ENCODE data around the gene ZNF423.

DNA sequence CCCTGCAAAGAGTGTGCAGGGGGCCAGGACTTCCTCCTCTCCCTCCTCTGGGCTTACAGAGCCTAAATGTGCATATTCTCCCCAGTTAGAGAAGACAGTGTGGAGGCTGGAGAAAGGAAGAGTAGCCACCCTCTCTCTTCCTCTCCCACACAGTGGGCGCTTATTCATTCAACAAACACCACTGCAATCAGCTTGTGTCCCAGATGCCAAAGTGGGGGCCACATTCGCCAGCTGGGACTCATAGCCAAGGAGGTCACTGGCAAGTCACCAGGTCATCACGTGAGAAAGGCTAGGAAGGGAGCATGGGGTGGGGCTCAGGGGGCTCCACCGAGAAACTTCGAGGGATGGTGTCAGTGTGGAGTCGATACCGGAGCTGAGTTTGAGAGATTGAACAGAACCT lies 45.0 kb upstream of the ZNF423 start:
- TF ChIP-seq, protein P1, sequence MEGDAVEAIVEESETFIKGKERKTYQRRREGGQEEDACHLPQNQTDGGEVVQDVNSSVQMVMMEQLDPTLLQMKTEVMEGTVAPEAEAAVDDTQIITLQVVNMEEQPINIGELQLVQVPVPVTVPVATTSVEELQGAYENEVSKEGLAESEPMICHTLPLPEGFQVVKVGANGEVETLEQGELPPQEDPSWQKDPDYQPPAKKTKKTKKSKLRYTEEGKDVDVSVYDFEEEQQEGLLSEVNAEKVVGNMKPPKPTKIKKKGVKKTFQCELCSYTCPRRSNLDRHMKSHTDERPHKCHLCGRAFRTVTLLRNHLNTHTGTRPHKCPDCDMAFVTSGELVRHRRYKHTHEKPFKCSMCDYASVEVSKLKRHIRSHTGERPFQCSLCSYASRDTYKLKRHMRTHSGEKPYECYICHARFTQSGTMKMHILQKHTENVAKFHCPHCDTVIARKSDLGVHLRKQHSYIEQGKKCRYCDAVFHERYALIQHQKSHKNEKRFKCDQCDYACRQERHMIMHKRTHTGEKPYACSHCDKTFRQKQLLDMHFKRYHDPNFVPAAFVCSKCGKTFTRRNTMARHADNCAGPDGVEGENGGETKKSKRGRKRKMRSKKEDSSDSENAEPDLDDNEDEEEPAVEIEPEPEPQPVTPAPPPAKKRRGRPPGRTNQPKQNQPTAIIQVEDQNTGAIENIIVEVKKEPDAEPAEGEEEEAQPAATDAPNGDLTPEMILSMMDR (IDR thresholded peaks at IDR 0.05) = no peak
- TF ChIP-seq ELF1 (IDR thresholded peaks at IDR 0.05) (no peak), YY1 (IDR thresholded peaks at IDR 0.05; ENCODE audit: low read depth) (no peak), NFIC (IDR thresholded peaks at IDR 0.05; ENCODE audit: borderline replicate concordance) (no peak), SIN3A (IDR thresholded peaks at IDR 0.05; ENCODE audit: borderline replicate concordance, low read depth, low read length) (no peak), RAD21 (IDR thresholded peaks at IDR 0.05; ENCODE audit: low read length) (no peak), MXI1 (IDR thresholded peaks at IDR 0.05; ENCODE audit: low read depth, low read length) (no peak), JUND (IDR thresholded peaks at IDR 0.05) (no peak), POLR2AphosphoS5 (IDR thresholded peaks at IDR 0.05; ENCODE audit: low read depth, low read length) (no peak), EP300 (IDR thresholded peaks at IDR 0.05; ENCODE audit: borderline replicate concordance in 1 of 2, low read depth in 1 of 2, low read length in 1 of 2) (no peak), TCF12 (IDR thresholded peaks at IDR 0.05) (no peak)
